Measurements from ENCODE around the gene PUS1.

The PUS1 gene

GRCh38 chr12:131902332-131903241, 26.5 kb upstream of the PUS1 start:
- DNase-seq, result no peak

DNA sequence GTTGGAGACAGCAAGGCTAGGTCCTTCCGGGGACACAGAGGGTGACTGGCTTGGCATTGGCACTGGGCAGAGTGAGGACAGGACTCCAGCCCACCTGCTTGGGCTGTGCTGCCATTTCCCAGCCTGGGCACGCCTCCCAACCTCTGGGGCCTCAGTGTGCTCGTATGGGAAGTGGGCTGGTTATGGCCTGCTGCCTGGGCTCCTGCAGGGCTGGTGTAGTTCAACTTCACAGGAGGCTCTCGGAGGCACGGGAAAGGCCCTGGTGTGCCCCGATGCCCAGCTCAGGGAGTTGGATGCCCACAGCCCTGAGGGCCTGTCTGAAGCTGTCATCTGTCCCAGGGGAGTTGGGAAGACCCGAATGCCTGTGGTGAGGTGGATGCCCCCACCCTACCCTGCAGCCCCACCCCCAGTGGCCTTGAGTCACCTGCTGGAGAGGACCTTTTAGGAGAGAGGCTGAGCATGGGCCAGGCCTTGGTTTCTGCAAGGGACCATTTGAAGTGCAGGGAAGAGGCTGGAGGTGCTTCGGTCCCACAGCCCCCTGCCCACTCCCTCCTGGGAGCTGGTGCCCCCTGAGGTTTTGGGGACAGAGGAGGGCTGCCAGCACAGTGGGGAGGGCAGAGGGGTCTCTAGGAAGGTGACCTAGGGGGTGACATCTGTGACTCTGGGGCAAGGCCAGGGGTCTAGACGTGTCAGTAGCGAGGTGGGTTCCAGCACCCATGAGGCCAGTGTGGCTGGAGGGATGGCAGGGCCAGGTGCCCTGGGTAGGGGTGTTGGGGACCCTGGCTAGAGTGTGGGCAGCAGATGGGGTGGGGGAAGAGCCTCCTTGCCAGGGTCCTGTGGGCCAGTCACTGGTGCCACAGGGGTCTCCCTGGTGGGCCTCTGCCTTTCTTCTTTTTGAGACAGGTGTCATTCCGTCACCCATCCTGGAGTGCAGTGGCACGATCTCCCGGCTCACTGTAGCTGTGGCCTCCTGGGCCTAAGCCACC, 25.5 kb upstream of the PUS1 start:
- DNase-seq, result no peak

GRCh38 chr12:131904346-131904745, 24.7 kb upstream of the PUS1 start:
- no peak for DNase-seq

DNA sequence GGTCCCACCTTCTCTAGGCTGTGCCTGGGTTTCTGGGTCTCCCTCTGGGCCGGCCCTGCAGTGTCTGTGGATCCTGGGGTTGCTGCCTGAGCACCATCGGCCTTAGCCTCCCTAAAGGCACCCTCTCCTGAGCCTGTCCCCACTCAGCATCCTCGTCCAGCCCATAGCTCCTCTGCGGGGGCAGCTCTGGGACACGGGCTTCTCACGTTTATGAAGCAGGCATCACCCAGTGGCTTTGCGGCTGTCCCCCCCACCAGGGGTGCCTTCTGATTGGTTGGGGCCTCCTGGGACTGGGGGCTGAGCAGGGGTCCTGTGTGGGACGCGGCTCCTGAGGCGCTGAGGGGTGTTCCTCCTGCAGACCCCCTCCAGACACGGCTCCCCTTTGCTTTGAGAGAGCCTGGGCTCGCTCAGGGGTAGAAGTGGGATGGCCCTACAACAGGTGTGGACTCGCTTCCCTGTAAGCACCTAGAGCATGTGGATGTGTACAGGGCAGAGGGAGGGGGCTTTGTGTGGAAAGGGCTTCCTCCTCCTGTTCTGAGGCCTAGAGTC, 23.9 kb upstream of the PUS1 start:
- DNase-seq, result no peak

- no peak for DNase-seq
These were observed 23.4 kb upstream of the PUS1 start for GRCh38 chr12:131905630-131906091.

- DNase-seq, result no peak
These were observed 21.5 kb upstream of the PUS1 start for GRCh38 chr12:131907379-131908091.

DNA sequence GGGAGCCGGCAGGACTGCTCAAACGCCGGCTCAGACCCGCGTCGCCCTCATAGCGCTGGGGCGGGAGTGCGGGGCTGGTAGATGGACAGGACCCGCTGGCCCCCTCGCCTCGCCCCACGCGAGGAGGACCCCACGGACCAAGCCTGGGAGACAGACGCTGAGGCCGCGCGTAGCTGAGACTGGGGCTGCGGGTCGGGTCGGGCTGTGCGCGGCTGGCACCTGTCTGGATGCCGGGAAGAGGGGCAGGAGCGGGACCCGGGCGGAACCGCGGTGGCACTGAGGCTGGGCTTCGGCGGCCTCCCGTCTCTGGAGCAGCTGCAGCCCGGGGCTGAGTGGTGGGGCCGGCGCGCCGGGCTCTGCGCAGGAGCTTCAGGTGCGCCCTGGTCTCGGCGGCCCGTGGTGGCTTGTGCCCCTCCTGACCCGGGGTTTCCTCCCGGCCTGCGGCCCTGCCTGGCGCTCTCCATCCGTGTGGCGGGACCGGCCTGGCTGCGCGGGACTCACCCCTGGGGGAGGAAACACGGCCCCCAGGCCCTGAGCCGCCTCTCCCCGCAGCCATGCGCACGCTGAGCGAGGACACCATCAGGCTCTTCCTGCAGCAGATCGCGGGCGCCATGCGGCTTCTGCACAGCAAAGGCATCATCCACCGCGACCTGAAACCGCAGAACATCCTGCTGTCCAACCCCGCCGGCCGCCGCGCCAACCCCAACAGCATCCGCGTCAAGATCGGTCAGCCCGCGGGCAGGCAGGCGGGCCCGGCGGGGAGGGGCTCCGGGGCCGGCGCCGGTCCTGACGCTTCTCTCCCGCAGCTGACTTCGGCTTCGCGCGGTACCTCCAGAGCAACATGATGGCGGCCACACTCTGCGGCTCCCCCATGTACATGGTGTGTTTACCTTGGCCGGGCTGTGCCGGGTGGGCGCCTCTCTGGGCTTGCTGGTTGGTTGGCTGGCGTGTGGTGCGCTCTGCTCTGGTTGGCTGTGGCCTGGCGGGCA, 20.7 kb upstream of the PUS1 start:
- DNase-seq, result no peak

- DNase-seq, result no peak
These were observed 19.9 kb upstream of the PUS1 start for GRCh38 chr12:131909081-131909751.

DNA sequence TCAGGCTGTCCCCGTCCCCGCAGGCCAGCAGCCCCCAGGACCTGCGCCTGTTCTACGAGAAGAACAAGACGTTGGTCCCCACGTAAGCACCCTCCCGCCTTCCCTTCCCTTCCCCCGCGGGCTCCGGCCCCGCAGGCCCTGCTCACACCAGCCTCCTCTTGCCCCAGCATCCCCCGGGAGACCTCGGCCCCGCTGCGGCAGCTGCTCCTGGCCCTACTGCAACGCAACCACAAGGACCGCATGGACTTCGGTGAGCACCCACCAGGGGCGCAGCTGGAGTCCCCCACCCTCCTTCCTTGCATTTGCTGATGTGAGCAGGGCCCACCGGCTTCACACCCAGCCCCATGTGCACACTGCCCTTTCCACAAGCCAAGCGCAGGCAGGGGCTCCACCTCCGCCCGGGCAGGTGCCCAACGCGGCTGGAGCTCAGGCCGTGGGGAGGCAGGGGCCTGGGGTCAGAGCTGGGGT, 19.3 kb upstream of the PUS1 start:
- DNase-seq, result no peak

DNA sequence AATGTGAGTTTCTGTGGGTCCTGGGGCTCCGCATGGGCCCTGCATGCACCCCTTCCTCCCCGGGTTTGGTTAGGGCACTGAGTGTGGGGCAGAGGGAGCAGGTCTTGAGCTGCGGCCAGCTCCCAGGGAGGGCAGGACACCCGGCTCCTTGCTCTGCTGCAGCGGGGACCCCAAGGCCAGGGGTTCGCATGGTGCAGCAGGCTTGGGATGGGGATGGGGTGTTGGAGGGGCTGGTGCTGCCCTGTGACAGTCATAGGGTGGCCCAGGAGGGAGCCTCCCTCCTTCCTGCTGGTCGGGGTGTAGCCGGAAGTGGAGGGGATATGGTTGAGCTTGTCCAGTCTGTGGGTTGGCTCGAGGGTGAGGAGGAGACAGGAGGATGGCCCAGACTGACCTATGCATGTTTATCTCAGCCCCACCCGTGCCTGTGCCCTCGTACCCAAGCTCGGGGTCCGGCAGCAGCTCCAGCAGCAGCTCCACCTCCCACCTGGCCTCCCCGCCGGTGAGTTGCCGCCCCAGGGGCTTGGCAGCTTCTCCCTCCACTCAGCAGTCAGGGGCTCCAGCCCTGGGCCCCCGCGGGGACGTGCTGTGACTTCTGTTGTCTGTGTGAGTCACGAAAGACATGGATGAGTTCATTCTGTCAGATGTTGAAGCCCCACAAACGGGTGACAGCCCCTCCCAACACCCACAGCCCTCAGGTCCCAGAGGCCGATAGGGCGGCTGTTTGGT, 18.6 kb upstream of the PUS1 start:
- no peak for DNase-seq

DNA sequence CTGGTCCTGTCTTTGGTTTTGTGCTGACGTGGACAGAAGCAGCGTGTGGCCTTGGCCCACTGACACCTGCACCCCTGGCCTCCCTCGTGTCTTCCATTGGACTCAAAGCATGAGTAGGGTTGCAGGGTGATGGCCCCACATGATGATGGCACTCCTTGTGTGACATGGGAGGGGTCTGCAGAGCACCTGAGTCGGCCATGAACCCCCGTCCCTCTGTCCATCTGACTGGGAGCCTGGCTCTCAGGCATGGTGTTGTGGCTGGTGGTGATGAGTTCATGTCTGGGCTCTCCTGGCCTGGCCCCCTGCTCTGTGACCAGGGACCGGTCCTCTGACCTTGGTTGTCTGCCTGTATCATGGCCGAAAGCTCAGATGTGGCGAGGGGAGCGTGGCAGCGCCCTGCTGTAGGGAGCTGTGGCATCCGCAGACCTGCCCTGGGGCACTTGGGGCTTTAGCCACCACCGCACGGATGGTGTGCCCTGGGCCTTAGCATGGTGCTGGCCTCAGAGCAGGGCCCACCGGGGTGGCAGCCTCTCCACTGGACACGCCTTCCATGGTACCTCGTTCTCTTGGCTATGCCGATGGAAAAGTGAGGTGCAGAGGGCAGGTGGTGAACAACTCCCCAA, 17.9 kb upstream of the PUS1 start:
- DNase-seq, result no peak

DNA sequence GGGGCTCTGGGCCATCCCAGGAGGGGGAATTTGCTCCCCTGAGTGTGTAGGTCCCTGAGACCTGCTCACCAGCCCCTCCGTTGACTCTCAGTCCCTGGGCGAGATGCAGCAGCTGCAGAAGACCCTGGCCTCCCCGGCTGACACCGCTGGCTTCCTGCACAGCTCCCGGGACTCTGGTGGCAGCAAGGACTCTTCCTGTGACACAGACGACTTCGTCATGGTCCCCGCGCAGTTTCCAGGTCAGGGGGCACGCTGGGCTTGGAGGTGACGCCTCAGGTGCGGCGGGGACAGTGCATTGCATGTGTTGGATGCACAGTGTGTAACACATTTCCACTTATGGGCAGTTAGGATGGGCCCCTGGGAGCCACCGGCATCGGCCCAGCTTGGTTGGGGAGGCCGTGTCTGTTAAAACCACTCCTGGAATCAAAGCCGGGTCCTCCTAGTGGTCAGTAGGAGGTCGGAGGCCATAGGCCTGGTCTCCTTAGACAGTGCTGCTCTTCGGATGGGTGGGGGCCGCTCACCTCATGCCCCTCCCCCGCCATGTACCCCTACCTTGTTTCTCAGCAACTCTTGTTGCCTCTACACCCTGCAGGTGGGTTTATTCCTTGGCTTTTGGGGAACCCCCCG, 17.1 kb upstream of the PUS1 start:
- DNase-seq, result no peak

DNA sequence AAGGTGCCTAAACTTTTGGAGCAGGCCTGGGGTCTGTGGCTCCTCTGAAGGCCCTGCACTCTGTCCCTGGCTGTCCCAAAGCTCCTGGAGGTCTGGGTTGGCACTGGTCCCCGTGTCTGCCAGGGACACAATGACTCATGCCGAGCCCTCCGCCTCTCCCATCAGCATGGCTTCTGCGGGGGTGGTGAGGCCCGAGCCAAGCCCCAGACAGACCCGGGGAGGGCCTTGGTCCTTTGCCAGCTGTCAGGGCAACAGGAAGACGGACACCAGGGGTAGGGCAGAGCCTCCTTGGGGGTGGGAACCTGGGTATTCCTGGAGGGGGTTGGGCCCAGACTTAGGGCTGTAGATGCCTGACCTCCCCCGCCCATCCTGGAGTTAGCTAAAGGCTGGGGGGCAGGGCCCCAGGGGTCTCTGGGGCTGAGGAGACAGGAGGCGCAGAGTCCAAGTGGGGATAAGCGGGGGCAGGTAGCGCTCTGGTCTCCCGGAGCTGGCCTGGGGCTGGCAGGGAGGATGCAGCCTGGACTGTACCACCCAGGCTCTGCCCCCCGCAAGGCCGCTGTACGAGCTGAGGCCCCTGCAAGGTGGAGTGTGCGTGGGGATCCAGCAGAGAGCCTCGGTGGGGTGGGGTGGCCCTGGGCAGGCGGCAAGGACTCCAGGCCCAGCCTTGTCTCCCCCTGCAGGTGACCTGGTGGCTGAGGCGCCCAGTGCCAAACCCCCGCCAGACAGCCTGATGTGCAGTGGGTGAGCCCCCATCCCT, 16.4 kb upstream of the PUS1 start:
- peak in 30 of 51 donors; percentile 5 to 82 (median 48) for DNase-seq

GRCh38 chr12:131913666-131914065, 15.4 kb upstream of the PUS1 start:
- DNase-seq, result no peak

DNA sequence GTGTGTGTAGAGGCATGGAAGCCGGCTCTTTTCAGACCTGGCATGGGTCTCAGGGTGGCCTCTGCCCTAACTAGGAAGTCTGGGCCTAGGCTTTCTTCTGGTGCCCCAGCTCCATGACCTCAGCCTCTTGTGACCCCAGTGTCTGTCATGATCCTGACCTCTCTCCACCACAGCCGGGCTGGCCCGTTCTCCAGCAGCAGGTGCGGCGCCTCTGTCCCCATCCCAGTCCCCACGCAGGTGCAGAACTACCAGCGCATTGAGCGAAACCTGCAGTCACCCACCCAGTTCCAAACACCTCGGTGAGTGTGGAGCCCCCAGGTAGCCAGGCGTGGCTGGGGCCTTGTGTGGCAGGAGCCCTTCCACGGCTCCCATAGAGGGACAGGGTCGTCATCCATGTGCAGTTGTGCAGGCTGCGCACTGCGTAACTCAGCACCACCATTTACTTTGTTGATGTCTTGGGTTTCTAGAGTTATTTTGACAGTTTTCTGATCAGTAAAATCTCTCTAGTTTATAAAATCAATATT, 14.8 kb upstream of the PUS1 start:
- no peak for DNase-seq

GRCh38 chr12:131915000-131915689, 13.9 kb upstream of the PUS1 start:
- DNase-seq, result no peak

All from hypothalamus (tissue), 51 donors.